RWPE2 (cell line): ENCODE data around the gene GCNT2.

Experiments used
- ATAC-seq: fragments of 200-7000 bp; cut with Tn5 transposase; 3 replicates; pipeline ENCODE4 v1.9.1; 2021; ENCODE audit warnings: low read depth
- DNase-seq: peaks from one replicate; pipeline ENCODE4 v3.0.0-alpha.2; 2020; ENCODE audit warnings: low spot score
- H3K27ac ChIP-seq: fragments of 450-650 bp; 2 replicates; pipeline ENCODE4 v1.5.1; 2017; ENCODE audit warnings: mild to moderate bottlenecking; ENCODE audit not compliant: poor library complexity, severe bottlenecking
- H3K27me3 ChIP-seq: fragments of 250-450 bp; sonication (Bioruptor Pico); 2 replicates; pipeline ENCODE4 v1.5.1; 2021; ENCODE audit warnings: mild to moderate bottlenecking, moderate library complexity; ENCODE audit not compliant: insufficient read depth, poor library complexity, severe bottlenecking
- H3K36me3 ChIP-seq: fragments of 250-450 bp; sonication (Bioruptor Pico); 2 replicates; pipeline ENCODE4 v1.5.1; 2020; ENCODE audit warnings: low read depth, mild to moderate bottlenecking, moderate library complexity
- H3K4me1 ChIP-seq: fragments of 250-450 bp; sonication (Bioruptor Pico); 2 replicates; pipeline ENCODE4 v1.5.1; 2021; ENCODE audit warnings: mild to moderate bottlenecking, moderate library complexity; ENCODE audit not compliant: insufficient read depth, poor library complexity, severe bottlenecking
- H3K4me3 ChIP-seq: fragments of 250-450 bp; sonication (Bioruptor Pico); 2 replicates; pipeline ENCODE4 v1.5.1; 2021; ENCODE audit warnings: mild to moderate bottlenecking, moderate library complexity; ENCODE audit not compliant: severe bottlenecking
- H3K9me3 ChIP-seq: fragments of 250-450 bp; sonication (Bioruptor Pico); 2 replicates; pipeline ENCODE4 v1.5.1; 2021; ENCODE audit warnings: mild to moderate bottlenecking, moderate library complexity; ENCODE audit not compliant: severe bottlenecking
- TF ChIP-seq, protein P1 (sequence below): fragments of 450-650 bp; IDR thresholded peaks from one replicate; pipeline ENCODE4 v1.5.1; 2017; ENCODE audit warnings: mild to moderate bottlenecking, moderate library complexity; ENCODE audit not compliant: poor library complexity, severe bottlenecking

Gene GCNT2

DNA sequence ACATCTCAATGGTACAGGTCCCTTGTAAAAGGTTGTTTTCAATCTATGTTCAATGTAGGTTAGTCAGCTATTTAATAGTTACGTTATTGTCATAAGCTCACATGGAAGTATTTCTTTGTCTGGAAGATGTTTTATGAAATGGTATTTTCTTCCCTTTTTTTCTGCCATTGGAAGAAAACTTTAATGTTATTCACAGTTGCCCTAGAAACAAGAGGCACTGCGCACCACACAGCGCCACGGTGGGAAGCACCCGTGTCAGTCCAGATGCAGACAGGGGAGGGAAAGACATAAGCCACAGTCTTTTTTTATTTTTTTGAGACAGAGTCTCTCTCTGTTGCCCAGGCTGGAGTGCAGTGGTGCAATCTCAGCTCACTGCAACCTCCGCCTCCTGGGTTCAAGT is 82.1 kb downstream of the GCNT2 start:
- Histone ChIP-seq H3K27ac (no peak overlapping the region), H3K27me3 (no peaks in the 10 kb centered on the region), H3K36me3 (no peaks in the 10 kb centered on the region), H3K4me3 (no peak overlapping the region), H3K4me1 (no peaks in the 10 kb centered on the region), H3K9me3 (no peaks in the 10 kb centered on the region)
- TF ChIP-seq, protein P1, sequence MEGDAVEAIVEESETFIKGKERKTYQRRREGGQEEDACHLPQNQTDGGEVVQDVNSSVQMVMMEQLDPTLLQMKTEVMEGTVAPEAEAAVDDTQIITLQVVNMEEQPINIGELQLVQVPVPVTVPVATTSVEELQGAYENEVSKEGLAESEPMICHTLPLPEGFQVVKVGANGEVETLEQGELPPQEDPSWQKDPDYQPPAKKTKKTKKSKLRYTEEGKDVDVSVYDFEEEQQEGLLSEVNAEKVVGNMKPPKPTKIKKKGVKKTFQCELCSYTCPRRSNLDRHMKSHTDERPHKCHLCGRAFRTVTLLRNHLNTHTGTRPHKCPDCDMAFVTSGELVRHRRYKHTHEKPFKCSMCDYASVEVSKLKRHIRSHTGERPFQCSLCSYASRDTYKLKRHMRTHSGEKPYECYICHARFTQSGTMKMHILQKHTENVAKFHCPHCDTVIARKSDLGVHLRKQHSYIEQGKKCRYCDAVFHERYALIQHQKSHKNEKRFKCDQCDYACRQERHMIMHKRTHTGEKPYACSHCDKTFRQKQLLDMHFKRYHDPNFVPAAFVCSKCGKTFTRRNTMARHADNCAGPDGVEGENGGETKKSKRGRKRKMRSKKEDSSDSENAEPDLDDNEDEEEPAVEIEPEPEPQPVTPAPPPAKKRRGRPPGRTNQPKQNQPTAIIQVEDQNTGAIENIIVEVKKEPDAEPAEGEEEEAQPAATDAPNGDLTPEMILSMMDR, result no peak
- no peak for DNase-seq
- no peak for ATAC-seq

DNA sequence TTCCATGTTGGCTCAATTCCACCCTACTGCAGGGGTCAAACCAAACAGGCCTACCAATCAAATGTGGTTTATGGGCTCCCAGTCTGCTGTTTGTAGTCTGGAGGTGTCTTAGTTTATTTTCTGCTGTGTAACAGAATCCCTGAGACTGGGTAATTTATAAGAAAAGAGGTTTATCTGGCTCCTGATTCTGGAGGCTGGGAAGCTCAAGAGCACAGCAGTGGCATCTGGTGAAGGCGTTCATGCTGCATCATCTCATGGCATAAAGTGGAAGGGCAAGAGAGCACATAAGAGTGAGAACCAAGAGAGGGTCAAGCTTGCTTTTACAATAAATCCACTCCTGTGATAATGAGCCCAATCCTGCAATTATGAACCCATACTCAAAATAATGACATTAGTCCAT is 87.9 kb downstream of the GCNT2 start:
- Histone ChIP-seq H3K27me3 (no peaks in the 10 kb centered on the region), H3K4me3 (no peak overlapping the region), H3K36me3 (no peaks in the 10 kb centered on the region), H3K4me1 (no peaks in the 10 kb centered on the region), H3K27ac (no peak overlapping the region), H3K9me3 (no peaks in the 10 kb centered on the region)
- no peak for DNase-seq
- TF ChIP-seq, protein P1, result no peak
- no peak for ATAC-seq

DNA sequence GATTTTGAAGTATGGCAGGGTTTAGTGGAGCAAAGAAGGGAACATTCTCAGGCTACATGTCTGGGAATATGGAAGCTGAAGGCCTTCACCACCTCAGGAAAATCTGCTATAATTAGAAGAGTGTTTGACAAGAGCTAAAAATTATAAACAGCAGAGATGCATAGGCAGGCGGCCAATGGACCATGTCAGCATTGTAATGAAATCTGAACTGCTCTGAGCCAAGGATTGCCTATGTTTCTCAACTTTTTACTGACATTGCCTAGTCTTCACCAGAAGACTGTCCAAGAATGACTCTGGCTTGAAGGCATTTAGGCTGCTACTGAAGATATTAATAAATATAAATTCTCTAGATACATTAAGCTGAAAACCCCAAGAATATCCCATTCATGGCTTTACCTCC is 89.1 kb downstream of the GCNT2 start:
- H3K27ac ChIP-seq, result no peak overlapping the region
- no peak overlapping the region for H3K4me3 ChIP-seq
- no peaks in the 10 kb centered on the region for H3K36me3 ChIP-seq
- DNase-seq (no peak), ATAC-seq (no peak)
- no peaks in the 10 kb centered on the region for H3K27me3 ChIP-seq
- TF ChIP-seq, protein P1, result no peak
- no peaks in the 10 kb centered on the region for H3K4me1 ChIP-seq
- no peaks in the 10 kb centered on the region for H3K9me3 ChIP-seq

DNA sequence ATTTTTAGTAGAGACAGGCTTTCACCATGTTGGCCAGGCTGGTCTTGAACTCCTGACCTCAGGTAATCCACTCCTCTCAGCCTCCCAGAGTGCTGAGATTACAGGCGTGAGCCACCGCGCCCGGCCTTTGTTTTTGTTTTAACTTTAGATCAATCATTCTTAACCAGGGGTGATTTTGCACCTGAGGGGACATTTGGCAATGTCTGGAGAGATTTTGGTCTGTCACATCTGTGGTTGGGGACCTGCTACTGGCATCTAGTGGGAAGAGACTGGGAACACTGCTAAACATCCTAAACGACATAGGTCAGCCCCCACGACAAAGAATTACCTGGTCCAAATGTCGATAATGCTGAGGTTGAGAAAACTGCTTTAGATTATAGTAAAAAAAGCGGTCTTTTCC is 91.0 kb downstream of the GCNT2 start:
- no peaks in the 10 kb centered on the region for H3K4me1 ChIP-seq
- no peaks in the 10 kb centered on the region for H3K27me3 ChIP-seq
- H3K9me3 ChIP-seq, result no peaks in the 10 kb centered on the region
- DNase-seq (no peak), ATAC-seq (no peak)
- no peaks in the 10 kb centered on the region for H3K36me3 ChIP-seq
- no peak overlapping the region for H3K4me3 ChIP-seq
- H3K27ac ChIP-seq, result no peak overlapping the region
- TF ChIP-seq, protein P1, result no peak

DNA sequence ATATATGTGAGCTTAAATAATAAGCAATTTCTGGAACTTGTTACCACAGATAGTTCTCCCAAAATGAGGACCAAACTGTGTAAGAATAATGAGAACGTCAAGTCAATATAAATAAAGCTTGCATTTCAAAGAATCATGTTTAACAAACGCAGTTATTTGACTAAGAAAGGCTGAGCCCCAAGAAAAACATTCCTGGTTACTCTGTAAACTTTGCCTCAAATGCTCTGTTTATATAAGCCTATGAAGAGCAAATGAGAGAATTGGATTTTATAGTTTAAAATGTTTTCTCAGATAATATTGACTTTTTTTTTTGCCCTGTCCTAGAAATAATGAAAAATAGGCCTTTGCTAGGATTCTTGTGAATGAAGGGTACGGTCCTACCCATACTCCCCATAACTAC is 91.9 kb downstream of the GCNT2 start:
- TF ChIP-seq, protein P1, result no peak
- no peaks in the 10 kb centered on the region for H3K4me1 ChIP-seq
- no peaks in the 10 kb centered on the region for H3K27me3 ChIP-seq
- no peak overlapping the region for H3K27ac ChIP-seq
- no peaks in the 10 kb centered on the region for H3K36me3 ChIP-seq
- H3K9me3 ChIP-seq, result no peaks in the 10 kb centered on the region
- no peak overlapping the region for H3K4me3 ChIP-seq
- DNase-seq (no peak), ATAC-seq (no peak)
